SK-N-MC (cell line): ENCODE measurements around the gene SLC6A12.

Source experiments
- EZH2 ChIP-seq: fragments of 200-600 bp; sonication (generic); IDR thresholded peaks from one replicate; pipeline ENCODE4 v1.6.1; 2017; ENCODE audit warnings: antibody characterized with exemption
- FOXP2 ChIP-seq: optimal IDR thresholded peaks from 2 replicates; pipeline ENCODE3; 2011; ENCODE audit warnings: mild to moderate bottlenecking, moderate library complexity; ENCODE audit not compliant: insufficient read depth; ENCODE audit errors: extremely low read length, control extremely low read depth
- POLR2AphosphoS5 ChIP-seq: IDR thresholded peaks from 2 replicates; pipeline ENCODE4 v1.6.1; 2012; ENCODE audit warnings: mild to moderate bottlenecking, low read depth, low read length, borderline replicate concordance

- TF ChIP-seq POLR2AphosphoS5 (no peak), EZH2 (no peak), FOXP2 (no peak)
Measured at GRCh38 chr12:194276-194675, 19.7 kb downstream of the SLC6A12 start.
